Measurements from ENCODE around the gene YPEL1. TPM values are rescaled to one million over a fixed set of nuclear protein-coding genes. Genes with fewer than 3 reads are reported as not detected.

The YPEL1 gene
- total RNA-seq, 1 experiment from 2014 or later = 3.6 TPM

GRCh38 chr22:21741790-21742189, 6.2 kb upstream of the YPEL1 start:
- H3K4me1 ChIP-seq (ENCODE audit: insufficient read depth, low read length, poor library complexity, severe bottlenecking) = no peaks in the 10 kb centered on the region
- H3K27me3 ChIP-seq (replicated peaks; ENCODE audit: insufficient read depth, low read depth, low read length, poor library complexity) = no peaks in the 10 kb centered on the region
- BruUV-seq (replicated peaks) = no TSS peak
- H3K36me3 ChIP-seq (ENCODE audit: insufficient read depth, low read length, poor library complexity, severe bottlenecking) = no peaks in the 10 kb centered on the region
- no peak overlapping the region for H3K4me3 ChIP-seq (ENCODE audit: low read depth, low read length, poor library complexity, severe bottlenecking)
- no peaks in the 10 kb centered on the region for H3K9me3 ChIP-seq (ENCODE audit: low read depth, low read length, poor library complexity, severe bottlenecking)
- H3K27ac ChIP-seq (ENCODE audit: low read depth, low read length, poor library complexity, severe bottlenecking) = no peak overlapping the region
- intact Hi-C loops (cut with micrococcal nuclease; ENCODE audit: unreplicated experiment) = no loop called here
- DNase-seq (ENCODE audit: low spot score) = no peak
- CTCF ChIA-PET = no interaction called here
- POLR2A ChIA-PET (ENCODE audit: low non-redundant PET) = no interaction called here
- no peak for TF ChIP-seq EZH2 (IDR thresholded peaks at IDR 0.05; ENCODE audit: borderline replicate concordance, low read depth, low read length, poor library complexity, severe bottlenecking)
- no peak for TF ChIP-seq CTCF (conservative IDR thresholded peaks at IDR 0.05; ENCODE audit: low read depth, low read length)

- Histone ChIP-seq H3K27ac (ENCODE audit: low read depth, low read length, poor library complexity, severe bottlenecking) (no peak overlapping the region), H3K36me3 (ENCODE audit: insufficient read depth, low read length, poor library complexity, severe bottlenecking) (no peaks in the 10 kb centered on the region), H3K9me3 (ENCODE audit: low read depth, low read length, poor library complexity, severe bottlenecking) (no peaks in the 10 kb centered on the region), H3K4me1 (ENCODE audit: insufficient read depth, low read length, poor library complexity, severe bottlenecking) (no peaks in the 10 kb centered on the region), H3K27me3 (replicated peaks; ENCODE audit: insufficient read depth, low read depth, low read length, poor library complexity) (no peaks in the 10 kb centered on the region), H3K4me3 (ENCODE audit: low read depth, low read length, poor library complexity, severe bottlenecking) (no peak overlapping the region)
- POLR2A ChIA-PET (ENCODE audit: low non-redundant PET) = no interaction called here
- no TSS peak for BruUV-seq (replicated peaks)
- CTCF ChIA-PET = no interaction called here
- TF ChIP-seq CTCF (conservative IDR thresholded peaks at IDR 0.05; ENCODE audit: low read depth, low read length) = no peak
- TF ChIP-seq EZH2 (IDR thresholded peaks at IDR 0.05; ENCODE audit: borderline replicate concordance, low read depth, low read length, poor library complexity, severe bottlenecking) = no peak
- intact Hi-C loops (cut with micrococcal nuclease; ENCODE audit: unreplicated experiment) = no loop called here
- no peak for DNase-seq (ENCODE audit: low spot score)
Observed at GRCh38 chr22:21741059-21741458, 5.5 kb upstream of the YPEL1 start.

GRCh38 chr22:21739828-21740377, 4.3 kb upstream of the YPEL1 start:
- DNase-seq (ENCODE audit: low spot score) = no peak
- POLR2A ChIA-PET (ENCODE audit: low non-redundant PET) = no interaction called here
- Histone ChIP-seq H3K4me3 (ENCODE audit: low read depth, low read length, poor library complexity, severe bottlenecking) (no peak overlapping the region), H3K36me3 (ENCODE audit: insufficient read depth, low read length, poor library complexity, severe bottlenecking) (no peaks in the 10 kb centered on the region), H3K27me3 (replicated peaks; ENCODE audit: insufficient read depth, low read depth, low read length, poor library complexity) (no peaks in the 10 kb centered on the region), H3K4me1 (ENCODE audit: insufficient read depth, low read length, poor library complexity, severe bottlenecking) (no peaks in the 10 kb centered on the region), H3K27ac (ENCODE audit: low read depth, low read length, poor library complexity, severe bottlenecking) (no peak overlapping the region), H3K9me3 (ENCODE audit: low read depth, low read length, poor library complexity, severe bottlenecking) (no peaks in the 10 kb centered on the region)
- TF ChIP-seq EZH2 (IDR thresholded peaks at IDR 0.05; ENCODE audit: borderline replicate concordance, low read depth, low read length, poor library complexity, severe bottlenecking) = no peak
- no peak for TF ChIP-seq CTCF (conservative IDR thresholded peaks at IDR 0.05; ENCODE audit: low read depth, low read length)
- BruUV-seq (replicated peaks) = no TSS peak
- CTCF ChIA-PET = no interaction called here
- intact Hi-C loops (cut with micrococcal nuclease; ENCODE audit: unreplicated experiment) = no loop called here

Measured in A673 (cell line).